Jurkat, Clone E6-1 (cell line): Measurements from ENCODE around the gene URM1.

Experiments
- DNase-seq: peaks from one replicate; pipeline ENCODE4 v3.0.0-alpha.2; 2011; ENCODE audit warnings: low read depth, low spot score
- H3K4me3 ChIP-seq: 2 replicates; pipeline ENCODE4 v1.5.1; 2011; ENCODE audit warnings: mild to moderate bottlenecking, low read length, control low read depth, moderate library complexity

URM1 gene

DNA sequence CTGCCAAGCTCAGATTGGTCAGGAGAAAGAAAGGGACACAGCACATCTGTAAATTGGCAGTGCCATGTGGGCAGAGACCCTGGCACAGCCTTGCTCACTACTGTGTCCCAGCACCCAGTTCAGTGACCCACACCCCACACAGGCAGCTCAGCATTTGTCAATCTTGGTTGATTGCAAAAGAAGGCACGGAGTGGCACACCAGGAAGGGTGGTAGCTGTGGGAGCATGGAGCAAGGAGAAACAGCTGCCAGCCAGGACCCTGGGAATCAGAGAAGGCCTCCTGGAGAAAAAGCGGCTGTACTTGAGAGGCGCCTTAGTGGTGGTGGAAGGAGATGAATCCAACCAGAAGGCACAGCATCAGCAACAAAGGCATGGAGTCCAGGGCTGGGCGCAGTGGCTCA is 27.3 kb upstream of the URM1 start:
- no peak for DNase-seq
- no peak overlapping the region for H3K4me3 ChIP-seq

- DNase-seq = no peak
- no peak overlapping the region for H3K4me3 ChIP-seq
These were observed 26.1 kb upstream of the URM1 start for GRCh38 chr9:128344931-128345605.

- H3K4me3 ChIP-seq = no peak overlapping the region
- no peak for DNase-seq
These were observed 22.0 kb upstream of the URM1 start for GRCh38 chr9:128349125-128349524.

DNA sequence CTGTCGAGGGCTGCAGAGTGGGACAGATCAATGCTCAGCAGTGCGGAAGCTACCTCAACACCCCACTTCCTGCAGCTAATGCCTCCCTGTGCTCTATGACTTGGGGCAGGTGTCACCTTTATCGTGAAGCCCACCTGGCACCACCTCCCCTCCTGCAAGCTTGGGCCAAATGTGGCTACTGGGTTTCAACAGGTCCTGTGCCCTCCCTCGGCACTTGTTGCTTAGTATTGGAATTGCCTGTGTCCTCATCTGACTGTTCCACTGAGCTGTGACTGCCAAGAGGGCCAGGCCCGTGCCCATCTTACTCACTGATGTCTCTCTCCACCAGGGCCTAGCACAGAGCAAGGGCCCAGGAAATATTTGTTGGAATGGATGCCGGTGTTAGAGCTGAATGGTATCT is 21.4 kb upstream of the URM1 start:
- DNase-seq = no peak
- H3K4me3 ChIP-seq = no peak overlapping the region

DNA sequence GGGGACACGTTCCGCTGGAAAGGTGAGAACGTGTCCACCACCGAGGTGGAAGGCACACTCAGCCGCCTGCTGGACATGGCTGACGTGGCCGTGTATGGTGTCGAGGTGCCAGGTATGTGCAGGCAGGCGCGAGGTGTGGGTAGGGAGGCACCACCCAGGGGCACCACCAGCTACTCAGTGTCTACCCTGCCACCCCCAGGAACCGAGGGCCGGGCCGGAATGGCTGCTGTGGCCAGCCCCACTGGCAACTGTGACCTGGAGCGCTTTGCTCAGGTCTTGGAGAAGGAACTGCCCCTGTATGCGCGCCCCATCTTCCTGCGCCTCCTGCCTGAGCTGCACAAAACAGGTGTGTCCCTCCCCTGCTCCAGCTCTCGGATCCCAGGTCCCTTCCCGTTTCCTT is 15.7 kb upstream of the URM1 start:
- DNase-seq = no peak
- no peak overlapping the region for H3K4me3 ChIP-seq

DNA sequence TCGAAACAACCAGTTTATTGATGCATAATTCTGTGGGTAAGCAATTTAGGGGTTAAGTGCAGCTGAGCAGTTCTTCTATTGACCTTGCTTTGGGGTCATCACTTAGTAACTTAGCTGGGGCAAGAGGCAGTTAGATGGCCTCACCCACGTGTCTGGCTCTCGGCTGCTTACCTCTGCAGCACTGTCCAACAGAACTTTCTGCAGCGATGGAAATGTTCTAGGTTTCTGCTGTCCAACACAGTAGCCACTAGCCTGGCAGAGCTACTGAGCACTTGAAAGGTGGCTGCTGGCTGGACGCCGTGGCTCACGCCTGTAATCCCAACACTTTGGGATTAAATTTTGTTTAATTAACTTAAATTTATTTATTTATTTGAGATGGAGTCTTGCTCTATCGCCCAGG is 13.1 kb upstream of the URM1 start:
- no peak for DNase-seq
- no peak overlapping the region for H3K4me3 ChIP-seq

DNA sequence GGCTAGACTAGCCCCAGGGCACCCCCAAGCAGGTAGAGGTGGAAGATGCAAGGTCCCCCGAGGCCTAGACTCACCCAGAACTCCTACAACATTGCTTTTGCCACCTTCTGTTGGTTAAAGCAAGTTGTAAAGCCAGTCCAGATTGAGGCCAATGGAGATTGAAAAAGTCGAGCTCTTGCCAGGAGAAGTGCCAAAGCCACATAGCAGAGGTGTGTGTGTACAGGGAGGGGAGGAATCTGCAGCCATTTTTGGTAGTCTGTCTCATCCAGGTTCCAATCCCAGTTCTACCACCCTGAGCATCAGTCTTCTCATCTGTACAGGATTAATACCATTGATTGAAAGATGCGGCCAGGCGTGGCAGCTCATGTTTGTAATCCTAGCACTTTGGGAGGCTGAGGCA is 12.3 kb upstream of the URM1 start:
- H3K4me3 ChIP-seq = no peak overlapping the region
- DNase-seq = no peak

GRCh38 chr9:128360826-128361225 is 10.3 kb upstream of the URM1 start:
- no peak for DNase-seq

GRCh38 chr9:128361296-128361985 is 9.7 kb upstream of the URM1 start:
- no peak overlapping the region for H3K4me3 ChIP-seq
- DNase-seq = no peak

More at GRCh38 chr9:128360826-128361225, 10.3 kb upstream of the URM1 start:
- no peak overlapping the region for H3K4me3 ChIP-seq

DNA sequence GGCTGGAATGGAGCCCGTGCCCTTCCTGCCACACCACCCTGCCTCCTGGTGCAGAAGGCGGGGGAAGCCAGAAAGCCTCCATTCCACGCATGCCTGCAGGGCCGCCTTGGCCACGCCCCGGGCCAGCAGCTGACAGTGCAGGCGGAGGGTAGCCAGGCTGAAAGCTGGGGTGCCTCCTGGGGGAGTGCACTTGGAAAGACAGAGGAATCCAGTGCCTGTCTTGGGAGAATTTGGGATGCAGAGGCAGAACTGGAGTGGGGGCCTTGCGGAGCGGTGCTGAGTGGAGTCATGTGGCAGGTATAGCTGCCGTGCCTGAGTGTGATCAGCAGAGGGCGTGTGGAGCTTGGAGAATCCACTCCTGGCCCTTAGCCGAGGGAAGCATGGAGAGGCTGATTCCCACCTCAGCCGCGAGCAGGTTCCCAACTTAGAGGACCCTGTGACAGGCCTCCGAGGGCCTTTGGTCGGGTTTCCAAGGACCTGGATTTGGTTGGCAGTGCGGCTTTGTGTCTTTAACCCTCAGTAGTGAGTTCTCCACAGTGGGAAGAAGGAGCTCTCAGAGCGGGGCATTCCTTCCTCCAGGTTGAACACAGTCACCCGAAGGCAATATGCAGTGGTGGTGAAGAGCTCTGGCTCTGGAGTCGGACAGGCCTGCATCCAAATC is 9.1 kb upstream of the URM1 start:
- H3K4me3 ChIP-seq = no peak overlapping the region
- DNase-seq = no peak

GRCh38 chr9:128362774-128363173 is 8.4 kb upstream of the URM1 start:
- H3K4me3 ChIP-seq = no peak overlapping the region
- DNase-seq = no peak

DNA sequence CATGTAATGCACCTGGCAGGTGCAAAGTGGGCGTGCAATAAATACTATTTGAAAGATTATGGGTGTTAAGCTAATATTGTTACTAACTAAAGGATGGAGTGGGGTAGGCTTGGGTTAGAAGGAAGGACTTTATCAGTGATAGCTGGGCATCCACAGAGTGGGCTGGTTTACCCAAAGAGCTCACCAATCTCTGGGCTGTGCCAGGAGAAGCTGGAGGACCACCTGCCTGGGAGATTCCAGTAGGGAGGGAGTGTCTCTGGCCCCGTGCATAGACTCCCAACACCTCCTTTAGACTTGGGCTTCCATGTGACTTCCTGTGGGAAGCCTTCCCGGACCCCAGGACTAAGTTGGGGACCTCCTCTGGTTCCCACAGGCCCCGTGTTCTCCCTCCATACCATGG is 5.6 kb upstream of the URM1 start:
- DNase-seq = no peak
- H3K4me3 ChIP-seq = peak overlapping the region; percentile 15; the same call in 1 of the 2 replicates

DNA sequence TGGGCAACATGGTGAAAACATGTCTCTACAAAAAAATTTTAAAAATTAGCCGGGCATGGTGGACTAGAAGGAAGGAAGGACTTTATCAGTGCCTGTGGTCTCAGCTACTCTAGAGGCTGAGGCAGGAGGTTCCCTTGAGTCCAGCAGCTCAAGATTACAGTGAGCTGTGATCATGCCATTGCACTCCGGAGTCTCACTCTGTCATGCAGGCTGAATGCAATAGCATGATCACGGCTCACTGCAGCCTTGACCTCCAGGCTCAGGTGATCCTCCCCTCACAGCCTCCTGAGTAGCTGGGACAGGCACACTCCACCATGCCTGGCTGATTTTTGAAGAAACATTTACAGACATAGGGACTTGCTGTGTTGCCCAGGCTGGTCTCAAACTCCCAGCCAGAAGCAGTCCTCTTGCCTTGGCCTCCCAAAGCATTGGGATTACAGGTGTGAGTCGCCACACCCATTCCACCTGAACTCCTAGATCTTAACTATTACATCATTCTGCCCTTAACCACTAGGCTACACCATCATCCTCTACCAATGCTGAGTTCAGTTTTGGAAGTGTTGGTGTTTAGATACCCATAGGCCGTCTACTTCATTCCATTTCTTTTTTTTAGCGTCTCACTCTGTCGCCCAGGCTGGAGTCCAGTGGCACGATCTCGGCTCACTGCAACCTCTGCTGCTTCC is 2.0 kb upstream of the URM1 start:
- DNase-seq = no peak

GRCh38 chr9:128370367-128370751 is 815 bp upstream of the URM1 start:
- DNase-seq = no peak
- H3K4me3 ChIP-seq = peak overlapping the region; percentile 99

More for the DNA sequence above, 2.0 kb upstream of the URM1 start:
- H3K4me3 ChIP-seq = no peak overlapping the region

- no peak for DNase-seq
- H3K4me3 ChIP-seq = peak overlapping the region; percentile 99
These were observed 500 bp downstream of the URM1 start for GRCh38 chr9:128371630-128372117.

DNA sequence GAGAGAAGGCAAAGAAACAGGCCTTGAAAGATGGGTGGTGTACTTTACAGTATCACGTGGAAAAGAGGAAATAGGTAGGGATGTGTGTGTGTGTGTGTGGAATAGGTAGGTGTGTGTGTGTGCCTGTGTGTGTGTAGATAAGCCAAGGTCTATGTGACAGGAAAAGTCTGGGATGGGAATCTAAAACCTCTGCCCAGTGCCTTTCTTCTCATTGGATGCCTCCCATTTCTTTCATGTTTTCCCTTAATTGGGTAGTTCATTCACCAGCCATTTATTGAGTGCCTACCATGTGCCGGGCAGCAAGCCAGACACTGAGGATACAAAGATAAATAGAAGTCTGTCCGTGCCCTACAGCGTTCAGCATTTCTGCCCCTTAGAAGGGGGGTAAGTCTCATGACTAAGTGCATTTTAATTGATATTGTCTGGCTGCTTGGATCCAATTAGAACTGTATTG is 1.0 kb downstream of the URM1 start:
- no peak for DNase-seq
- peak overlapping the region; percentile 99 for H3K4me3 ChIP-seq

DNA sequence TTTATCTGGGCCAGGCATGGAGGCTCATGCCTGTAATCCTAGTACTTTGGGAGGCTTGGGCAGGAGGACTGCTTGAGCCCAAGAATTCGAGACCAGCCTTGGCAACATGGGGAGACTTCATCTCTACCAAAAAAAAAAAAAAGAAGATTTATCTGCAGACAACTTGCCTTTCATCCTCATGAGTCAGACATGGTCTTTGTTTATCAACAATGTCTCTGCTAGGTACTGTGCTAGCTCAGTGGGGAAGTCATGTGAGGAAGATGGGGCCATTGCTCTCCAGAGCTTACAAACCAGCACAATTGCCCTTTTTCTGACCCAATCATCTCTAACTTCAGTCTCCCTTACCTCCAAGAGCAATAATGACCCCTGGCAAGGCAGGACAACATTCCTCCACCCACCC is 1.6 kb downstream of the URM1 start:
- peak overlapping the region; percentile 99; the same call in 1 of the 2 replicates for H3K4me3 ChIP-seq

DNA sequence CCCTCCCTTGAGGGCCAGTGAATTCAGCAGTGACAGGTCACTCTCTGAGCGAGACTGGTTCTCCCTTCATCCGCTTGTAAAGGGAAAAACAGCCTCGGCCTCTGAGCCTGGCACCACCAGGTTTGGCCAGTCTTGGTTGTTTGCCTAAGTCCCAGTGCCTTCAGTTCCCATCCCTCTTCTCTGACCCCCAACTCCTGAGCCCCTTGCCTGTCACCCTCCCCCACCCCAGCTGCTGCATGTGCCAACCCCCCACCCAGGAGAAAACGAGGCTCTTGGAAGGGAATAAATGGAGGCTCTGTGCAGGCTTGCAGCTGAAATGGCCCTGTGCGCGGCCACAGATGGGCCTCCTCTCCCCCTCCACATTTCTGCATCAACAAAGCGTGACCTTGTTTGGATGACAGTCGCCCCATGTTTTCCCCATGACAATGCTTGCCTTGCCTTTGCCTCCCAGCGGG is 3.1 kb downstream of the URM1 start:
- no peak for DNase-seq

More for the DNA sequence above, 1.6 kb downstream of the URM1 start:
- no peak for DNase-seq

GRCh38 chr9:128375865-128376264 is 4.7 kb downstream of the URM1 start:
- H3K4me3 ChIP-seq = no peak overlapping the region
- DNase-seq = no peak

More for the DNA sequence above, 3.1 kb downstream of the URM1 start:
- H3K4me3 ChIP-seq = no peak overlapping the region
